Measurements from ENCODE around the gene MAPKBP1. TPM values are rescaled to one million over a fixed set of nuclear protein-coding genes. Genes with fewer than 3 reads are reported as not detected.
A peak's percentile ranks its signal among the peaks of the same experiment; 100 is the strongest.

MAPKBP1 gene
- total RNA-seq, 1 experiment from 2014 or later = 13.7 TPM

DNA sequence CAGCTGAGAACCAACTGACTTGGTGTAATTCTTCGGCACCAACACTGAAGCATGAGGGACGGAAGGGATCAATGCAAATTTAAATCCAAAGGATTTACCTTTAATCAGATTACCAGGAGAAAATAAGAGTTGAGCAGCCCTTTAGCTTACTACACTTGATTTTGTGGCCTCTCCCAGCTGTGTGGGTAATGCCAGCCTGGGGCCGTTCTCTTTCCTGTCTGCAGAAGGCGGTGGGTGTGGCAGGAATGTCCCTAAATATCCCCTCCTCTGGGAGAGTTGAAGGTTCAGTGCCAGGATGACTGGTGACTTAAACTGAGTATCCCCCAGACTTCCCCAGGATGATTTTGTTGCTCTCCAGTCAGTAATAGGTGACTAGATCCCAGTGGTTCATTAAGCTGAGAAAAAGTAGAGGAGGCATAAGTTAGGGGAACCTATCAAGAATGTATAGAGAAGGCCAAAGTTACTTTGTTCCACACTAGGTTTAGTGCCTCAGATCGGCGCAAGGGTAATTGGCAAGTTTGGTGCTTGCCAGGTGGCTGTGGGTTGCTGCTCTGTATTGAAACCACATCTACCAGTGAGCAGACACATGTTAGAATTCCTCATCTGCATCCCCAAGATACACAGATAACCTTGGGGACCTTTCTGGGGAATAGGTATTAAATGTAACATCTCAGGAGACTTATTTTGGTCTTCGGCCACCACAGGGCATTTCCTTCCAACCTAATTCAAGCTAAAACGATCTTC, 23.1 kb downstream of the MAPKBP1 start:
- Mint-ChIP-seq H3K27me3 (ENCODE audit: low read depth) (no peaks in the 10 kb centered on the region), H3K9me3 (no peaks in the 10 kb centered on the region), H3K4me3 (no peak overlapping the region), H3K27ac (peak overlapping the region in 1 of 3 experiments; percentile 22; a peak in 1 of 7 replicates), H3K4me1 (peaks cover 2 to 3% of the 10 kb centered on the region in 2 experiments; a peak in 2 of 4 replicates), H3K36me3 (ENCODE audit: insufficient read depth in 1 of 3, low read depth in 3 of 3) (peaks cover 0 to 5% (median 2%) of the 10 kb centered on the region in 3 experiments; a peak in 4 of 7 replicates)
- Histone ChIP-seq H3K23me2 (ENCODE audit: insufficient read length, low read depth, low read length, poor library complexity, severe bottlenecking) (no peaks in the 10 kb centered on the region), H3K56ac (ENCODE audit: insufficient read length, low read depth, low read length) (no peak overlapping the region), H3K9ac (ENCODE audit: extremely low read depth, insufficient read length, low read length) (no peak overlapping the region), H3K79me1 (ENCODE audit: insufficient read depth, low read depth, low read length, poor library complexity, severe bottlenecking) (no peaks in the 10 kb centered on the region), H4K5ac (ENCODE audit: insufficient read length, low read depth, low read length) (no peak overlapping the region), H3K4ac (ENCODE audit: low read depth, low read length) (no peak overlapping the region), H3T11ph (ENCODE audit: low read length) (no peak overlapping the region), H3K18ac (ENCODE audit: insufficient read length, low read depth, low read length) (no peak overlapping the region), H4K8ac (replicated peaks; ENCODE audit: insufficient read length, low read depth, low read length) (no peak overlapping the region), H3K4me2 (ENCODE audit: insufficient read depth, insufficient read length, low read length) (no peak overlapping the region), H4K20me1 (ENCODE audit: control insufficient read depth, insufficient read depth, insufficient read length) (no peaks in the 10 kb centered on the region), H4K91ac (ENCODE audit: insufficient read length, low read depth, low read length) (no peak overlapping the region), H3K23ac (ENCODE audit: insufficient read length, low read depth, low read length) (no peak overlapping the region), H2BK15ac (ENCODE audit: low read depth, low read length) (no peak overlapping the region), H3K27ac (ENCODE audit: insufficient read length, low read depth, low read length) (no peak overlapping the region), H2BK12ac (ENCODE audit: insufficient read length, low read depth, low read length) (no peak overlapping the region), H3K4me1 (ENCODE audit: insufficient read depth, low read length) (no peaks in the 10 kb centered on the region), H2AFZ (ENCODE audit: low read length) (no peak overlapping the region), H2BK120ac (ENCODE audit: low read depth, low read length, poor library complexity, severe bottlenecking) (no peak overlapping the region), H2BK5ac (ENCODE audit: insufficient read length, low read length) (no peak overlapping the region), H2AK5ac (ENCODE audit: insufficient read length, low read length) (no peak overlapping the region), H3K14ac (ENCODE audit: insufficient read depth, low read length) (no peak overlapping the region), H3K79me2 (ENCODE audit: insufficient read depth, low read length) (no peaks in the 10 kb centered on the region), H3K9me3 (ENCODE audit: control insufficient read depth, low read depth, low read length) (no peaks in the 10 kb centered on the region), H3K27me3 (ENCODE audit: insufficient read depth, low read length) (no peaks in the 10 kb centered on the region), H2BK20ac (ENCODE audit: low read depth, low read length, poor library complexity, severe bottlenecking) (no peak overlapping the region)
- no peak for DNase-seq
- TF ChIP-seq, protein P1, sequence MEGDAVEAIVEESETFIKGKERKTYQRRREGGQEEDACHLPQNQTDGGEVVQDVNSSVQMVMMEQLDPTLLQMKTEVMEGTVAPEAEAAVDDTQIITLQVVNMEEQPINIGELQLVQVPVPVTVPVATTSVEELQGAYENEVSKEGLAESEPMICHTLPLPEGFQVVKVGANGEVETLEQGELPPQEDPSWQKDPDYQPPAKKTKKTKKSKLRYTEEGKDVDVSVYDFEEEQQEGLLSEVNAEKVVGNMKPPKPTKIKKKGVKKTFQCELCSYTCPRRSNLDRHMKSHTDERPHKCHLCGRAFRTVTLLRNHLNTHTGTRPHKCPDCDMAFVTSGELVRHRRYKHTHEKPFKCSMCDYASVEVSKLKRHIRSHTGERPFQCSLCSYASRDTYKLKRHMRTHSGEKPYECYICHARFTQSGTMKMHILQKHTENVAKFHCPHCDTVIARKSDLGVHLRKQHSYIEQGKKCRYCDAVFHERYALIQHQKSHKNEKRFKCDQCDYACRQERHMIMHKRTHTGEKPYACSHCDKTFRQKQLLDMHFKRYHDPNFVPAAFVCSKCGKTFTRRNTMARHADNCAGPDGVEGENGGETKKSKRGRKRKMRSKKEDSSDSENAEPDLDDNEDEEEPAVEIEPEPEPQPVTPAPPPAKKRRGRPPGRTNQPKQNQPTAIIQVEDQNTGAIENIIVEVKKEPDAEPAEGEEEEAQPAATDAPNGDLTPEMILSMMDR (conservative IDR thresholded peaks at IDR 0.05) = no peak
- WGBS (ENCODE audit: extremely low coverage, insufficient read length, low lambda C conversion rate) = no CpG with 5 or more reads among the region's 8 CpGs
